NCI-H187 treated with DMSO at 0.1 percent for 48 hours (cell line): ENCODE data around the gene SLC12A8.

ENCODE experiments used
- DNase-seq: peaks from one replicate; lab custom pipeline; 2025; lab: John Stamatoyannopoulos, UW

Gene SLC12A8

DNA sequence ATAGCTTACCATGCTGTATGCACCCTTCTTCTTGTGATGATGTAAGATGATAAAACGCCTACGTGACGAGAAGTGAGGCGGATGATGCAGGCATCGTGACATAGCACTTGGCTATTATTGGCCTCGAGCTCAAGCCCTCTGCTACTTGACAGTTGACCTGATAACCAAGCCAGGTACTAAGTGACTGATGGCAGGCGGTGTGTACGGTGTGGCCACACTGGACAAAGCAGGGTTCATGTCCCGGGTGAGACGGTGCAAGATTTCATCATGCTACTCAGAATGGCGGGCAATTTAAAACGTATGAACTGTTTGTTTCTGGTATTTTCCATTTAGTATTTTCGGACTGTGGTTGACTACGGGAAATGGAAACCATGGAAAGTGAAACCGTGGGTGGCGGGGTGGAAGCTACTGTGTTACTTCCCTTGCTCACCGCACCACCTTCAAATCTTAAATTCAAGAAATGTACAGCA lies 57.7 kb downstream of the SLC12A8 start:
- DNase-seq: no peak

DNA sequence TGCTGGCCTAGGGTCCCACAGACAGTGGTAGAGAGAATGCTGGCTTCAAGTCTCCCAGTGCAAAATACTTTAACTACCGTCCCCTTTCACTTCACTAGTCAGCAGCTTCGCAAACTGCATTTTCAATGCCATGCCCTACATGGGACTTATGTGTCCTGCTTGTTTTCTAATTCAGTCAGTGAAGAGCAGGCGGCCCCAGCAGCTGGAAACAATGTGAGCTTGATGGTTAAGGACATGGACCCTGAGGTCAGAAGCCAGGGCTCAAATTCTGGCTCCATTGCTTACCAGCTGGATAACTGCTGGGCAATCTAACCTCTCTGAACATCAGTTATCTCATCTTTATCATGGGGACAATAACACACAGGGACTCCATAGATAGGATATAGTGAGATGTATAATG lies 58.4 kb downstream of the SLC12A8 start:
- DNase-seq: no peak

DNA sequence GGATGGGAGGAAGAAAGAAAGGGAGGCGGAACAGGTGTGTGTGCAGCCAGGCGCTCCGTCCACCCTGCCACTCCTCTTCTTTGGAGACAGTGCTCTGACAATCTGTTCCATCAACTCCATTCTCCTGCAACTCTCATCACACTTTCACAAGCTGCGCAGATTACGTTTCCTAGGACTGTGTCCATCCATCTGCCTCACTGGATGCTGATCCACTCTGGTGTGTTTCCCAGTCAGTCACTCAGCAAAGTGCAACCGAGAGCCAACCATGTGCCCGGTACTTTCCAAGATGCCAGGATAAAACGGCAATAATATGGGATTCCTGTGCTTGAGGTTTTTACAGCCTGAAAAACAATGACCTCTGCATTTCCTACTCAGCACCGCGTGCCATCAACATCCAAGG lies 59.6 kb downstream of the SLC12A8 start:
- DNase-seq: no peak

DNA sequence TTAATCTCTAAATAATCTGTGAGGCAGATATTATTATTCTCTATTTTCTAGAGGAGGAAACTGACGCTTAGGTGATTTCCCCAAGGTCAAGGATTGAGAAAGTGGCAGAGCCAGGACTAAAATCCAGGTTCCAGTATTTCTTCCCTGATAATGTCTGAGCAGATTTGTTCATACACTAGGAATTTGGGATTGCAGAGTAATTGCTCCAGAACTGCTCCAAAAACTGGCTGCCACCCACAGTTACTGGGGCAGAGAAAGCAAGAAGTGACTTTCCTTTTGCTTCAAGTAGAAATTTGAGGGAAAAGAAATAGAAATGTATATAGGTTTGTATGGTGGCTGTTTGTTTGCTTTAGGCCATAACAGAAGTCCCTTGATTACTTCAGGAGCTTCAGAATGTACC lies 60.6 kb downstream of the SLC12A8 start:
- no peak for DNase-seq

DNA sequence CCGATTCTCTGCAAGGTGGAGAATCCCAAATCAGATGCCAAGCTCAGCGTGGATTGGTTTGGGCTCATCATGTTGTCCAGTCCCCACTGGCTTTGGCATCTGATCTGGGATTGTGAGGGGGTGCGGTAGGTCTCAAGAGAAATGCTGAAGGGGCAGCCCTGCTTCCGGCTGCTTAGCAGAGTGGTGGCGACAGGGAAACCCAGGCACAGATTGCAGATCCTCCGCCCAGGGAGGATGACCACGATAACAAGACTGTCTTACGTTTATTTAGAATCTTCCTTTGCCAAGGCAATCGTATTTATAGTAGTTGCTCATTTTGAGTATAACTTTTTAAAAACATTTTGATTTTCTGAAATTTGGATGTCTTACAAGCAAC lies 61.1 kb downstream of the SLC12A8 start:
- no peak for DNase-seq

DNA sequence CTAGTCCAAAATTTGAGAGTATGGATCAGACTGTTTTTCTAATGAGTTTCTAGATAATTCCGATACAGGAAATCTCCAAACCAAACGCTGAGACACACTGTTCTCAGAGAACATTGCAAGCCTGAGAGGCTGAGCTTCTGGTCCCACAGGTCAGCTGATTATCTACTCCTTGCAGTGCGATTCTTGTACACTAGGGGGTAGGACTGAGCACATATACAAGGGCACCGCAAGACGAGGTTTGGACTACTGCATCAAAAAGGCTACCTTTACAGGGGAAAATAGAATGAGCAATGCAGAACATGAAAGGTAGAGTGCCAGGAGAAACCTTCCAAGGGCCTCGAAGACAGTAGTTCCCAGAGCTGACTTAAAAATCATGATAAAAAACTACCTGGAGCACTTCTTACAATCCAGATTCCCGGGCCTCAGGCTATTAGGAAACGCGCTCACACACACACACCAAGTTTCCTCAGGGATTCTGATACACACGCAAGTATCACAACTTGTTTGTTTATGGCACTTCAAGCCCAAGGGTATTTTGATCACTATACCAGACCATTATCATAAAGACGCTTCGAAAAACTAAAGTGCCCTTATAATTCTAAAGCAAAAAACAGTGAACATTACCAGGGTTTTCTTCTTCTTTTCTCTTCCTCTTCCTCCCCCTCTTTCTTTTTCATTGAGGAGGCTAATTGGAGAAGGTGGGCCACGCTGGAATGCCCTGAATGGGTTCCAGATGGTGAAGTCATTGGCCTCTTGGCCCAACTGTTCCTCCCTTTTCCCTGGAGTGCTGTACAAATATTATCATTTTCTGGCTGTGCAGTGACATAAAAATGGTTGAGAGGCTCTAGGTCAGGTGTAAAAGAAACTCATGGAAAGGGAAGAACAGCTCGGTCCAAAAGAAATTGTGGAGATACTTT lies 61.8 kb downstream of the SLC12A8 start:
- no peak for DNase-seq

DNA sequence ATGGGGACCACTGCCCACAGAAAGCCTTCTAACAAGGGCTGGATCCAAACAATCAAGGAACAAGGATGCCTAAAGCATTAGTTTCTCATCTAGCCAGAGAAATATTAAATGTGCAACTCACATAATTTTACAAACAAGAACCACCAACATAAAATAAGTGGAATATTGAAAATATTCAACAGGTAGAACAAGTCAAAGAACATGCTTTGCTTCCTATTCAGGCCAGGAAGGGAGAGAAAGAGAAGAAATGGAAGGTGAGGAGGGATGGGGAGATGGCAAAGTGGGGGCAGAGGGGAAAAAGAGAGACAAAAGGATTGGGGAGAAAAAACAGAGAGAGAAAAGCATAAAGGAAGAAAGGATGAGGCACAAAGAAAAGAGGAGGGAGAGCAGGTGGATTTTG lies 63.1 kb downstream of the SLC12A8 start:
- DNase-seq: no peak

DNA sequence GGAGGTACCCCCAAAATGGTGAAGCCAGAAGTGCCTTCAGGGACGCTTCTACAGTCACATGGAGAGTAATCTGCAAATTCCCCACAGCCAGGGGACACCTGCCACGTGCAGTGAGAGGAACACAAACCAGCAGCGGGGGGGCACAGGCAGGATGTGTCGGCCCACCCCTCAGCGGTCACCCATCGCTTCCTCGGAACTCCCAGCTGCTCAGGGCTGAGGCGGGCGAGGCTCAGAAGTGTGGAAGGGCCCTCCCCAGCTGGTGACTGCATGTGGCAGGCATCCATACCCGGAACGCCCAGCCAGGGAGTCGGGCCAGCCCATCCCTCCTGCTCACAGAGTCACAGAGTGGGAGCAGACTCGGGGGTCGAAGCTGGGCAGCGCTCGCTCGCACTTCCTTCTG lies 63.7 kb downstream of the SLC12A8 start:
- no peak for DNase-seq

DNA sequence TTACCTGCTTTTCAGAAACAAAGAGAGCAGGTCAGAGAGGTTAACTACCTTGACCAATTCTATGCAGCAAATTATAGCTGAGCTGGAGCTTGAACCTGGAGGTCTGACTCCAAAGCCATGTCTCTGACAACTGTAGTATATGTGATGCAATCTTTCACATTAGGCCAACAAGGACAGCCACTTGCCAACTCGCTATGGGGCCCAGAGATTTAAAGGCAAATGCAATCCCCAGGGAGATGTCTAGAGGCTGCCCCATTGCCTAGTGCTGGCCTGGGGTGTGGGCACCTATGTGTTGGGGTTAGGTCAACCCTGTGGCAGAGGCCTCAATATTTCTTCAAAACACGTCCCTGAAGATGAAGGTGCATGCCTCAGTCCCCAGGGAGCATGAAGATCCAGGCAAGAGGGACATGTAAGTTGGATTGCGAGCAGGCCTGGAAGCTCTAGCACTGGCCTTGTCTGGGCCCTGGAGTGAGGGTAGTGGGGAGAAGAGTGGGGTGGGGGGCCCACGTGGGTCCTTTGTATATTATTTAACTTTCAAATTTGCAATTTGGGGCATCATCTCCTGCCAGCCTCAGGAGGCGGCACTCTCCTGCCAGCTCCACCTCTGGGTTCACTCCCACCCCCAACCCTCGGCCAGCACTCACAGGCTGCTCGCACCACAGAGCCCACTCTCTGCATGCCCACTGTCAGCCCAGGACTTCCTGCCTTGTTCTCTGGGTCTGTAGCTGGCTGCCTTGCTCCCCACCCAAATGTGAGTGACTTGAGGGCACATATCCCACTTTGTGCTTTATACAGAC lies 64.3 kb downstream of the SLC12A8 start:
- no peak for DNase-seq

DNA sequence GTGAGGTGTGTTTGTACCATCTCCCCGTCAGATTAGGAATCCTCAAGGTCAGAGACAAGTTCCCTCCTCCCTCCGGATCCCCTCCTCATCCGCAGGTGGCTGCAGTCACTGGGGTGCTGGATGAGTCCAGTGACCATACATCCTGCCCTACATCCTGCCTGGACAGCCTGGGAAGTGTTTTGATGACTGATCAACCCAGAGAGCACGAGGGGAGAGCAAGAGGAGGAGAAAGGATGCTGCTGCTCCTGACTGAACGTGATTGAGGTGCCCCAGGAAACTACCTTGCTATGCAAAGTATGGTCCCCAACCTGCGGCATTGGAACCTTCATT lies 65.1 kb downstream of the SLC12A8 start:
- no peak for DNase-seq

DNA sequence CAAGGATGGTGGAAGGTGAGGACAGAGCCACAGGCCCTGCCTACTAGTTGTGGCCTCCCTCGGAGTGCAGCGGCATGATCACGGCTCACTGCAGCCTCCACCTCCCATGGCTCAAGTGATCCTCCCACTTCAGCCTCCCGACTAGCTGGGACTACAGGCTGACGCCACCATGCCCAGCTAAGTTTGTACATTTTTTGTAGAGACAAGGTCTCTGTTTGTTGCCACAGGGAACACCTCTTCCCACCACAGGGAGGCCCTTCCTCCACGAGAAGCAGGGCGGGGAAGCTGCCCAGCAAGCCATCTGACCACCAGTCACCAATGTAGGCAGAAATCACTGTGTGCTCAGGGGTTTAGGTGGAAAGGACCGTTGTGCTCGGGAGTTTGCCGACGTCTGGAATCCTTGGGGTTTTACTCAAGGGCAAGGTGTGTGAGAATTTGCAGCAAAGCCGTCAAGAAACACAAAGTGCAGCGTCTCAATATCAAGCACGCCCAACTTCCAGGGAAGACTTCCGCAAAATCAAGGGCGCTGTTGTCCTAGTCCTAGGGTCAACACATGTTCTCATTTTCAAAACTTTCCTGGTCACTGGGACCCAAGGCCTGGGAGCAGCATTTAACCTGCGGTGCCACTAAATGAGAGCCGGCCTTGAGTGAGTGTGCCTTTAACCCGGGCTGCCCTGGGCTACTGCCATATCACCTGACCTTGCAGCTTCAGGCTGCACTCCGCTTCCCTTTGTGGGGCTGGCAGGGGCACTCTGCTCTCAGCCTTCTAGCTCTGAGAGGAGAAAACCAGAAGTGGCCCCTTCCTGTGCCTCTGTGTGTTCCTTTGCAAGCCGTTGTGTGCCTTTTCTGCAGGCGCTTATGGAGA lies 65.7 kb downstream of the SLC12A8 start:
- no peak for DNase-seq

DNA sequence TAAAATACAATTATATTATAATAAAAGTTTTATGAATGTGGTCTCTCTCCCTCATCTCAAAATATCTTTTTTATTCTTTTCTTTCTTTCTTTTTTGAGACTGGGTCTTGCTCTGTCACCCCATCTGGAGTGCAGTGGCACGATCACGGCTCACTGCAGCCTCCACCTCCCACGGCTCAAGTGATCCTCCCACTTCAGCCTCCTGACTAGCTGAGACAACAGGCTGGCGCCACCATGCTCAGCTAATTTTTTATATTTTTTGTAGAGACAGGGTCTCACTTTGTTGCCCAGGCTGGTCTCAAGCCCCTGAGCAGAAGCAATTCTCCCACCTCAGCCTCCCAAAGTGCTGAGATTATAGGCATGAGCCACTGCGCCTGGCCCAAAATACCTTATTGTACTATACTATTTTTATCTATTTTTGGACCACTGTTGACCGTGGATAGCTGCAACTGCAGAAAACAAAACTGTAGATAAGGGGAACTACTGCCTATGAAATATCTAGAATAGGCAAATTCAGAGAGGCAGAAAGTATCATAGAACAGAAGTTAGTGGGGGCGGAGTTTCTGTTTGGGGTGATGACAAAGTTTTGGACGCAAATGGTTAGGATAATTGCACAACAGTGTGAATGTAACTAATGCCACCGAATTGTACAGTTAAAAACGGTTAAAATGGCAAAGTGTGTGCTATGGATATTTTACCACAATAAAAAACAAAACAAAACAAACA lies 66.6 kb downstream of the SLC12A8 start:
- DNase-seq: no peak

DNA sequence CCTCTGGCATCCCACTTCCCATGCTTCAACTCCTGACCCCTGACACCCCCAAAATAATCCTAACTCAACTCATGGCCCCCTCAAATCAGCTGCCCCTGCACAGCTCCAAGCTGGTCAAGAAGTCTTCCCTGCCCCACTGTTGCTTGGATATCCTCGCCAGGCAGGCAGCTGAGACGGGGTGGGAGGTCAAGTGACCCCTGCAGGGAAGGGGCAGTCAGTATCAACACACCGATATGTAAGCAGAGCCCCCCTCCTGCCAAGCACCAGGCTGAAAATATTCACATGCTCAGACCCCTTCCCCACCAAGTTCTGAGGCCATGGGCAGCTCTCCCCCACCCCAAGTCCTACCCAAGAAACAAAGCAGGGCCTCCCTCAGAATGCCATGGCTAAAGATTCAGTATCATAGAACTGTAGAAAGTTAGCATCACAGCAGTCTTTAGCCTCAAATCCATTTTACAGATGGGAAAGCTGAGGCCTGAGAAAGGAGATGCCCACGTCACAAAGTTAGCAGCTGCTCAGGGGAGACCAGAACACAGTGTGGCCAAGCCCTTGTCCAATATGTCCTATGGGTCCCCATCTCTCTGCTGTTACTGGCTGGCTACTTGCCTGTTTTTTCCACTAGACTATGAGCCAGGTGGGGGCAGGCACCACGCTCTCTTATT lies 67.8 kb downstream of the SLC12A8 start:
- DNase-seq: no peak

DNA sequence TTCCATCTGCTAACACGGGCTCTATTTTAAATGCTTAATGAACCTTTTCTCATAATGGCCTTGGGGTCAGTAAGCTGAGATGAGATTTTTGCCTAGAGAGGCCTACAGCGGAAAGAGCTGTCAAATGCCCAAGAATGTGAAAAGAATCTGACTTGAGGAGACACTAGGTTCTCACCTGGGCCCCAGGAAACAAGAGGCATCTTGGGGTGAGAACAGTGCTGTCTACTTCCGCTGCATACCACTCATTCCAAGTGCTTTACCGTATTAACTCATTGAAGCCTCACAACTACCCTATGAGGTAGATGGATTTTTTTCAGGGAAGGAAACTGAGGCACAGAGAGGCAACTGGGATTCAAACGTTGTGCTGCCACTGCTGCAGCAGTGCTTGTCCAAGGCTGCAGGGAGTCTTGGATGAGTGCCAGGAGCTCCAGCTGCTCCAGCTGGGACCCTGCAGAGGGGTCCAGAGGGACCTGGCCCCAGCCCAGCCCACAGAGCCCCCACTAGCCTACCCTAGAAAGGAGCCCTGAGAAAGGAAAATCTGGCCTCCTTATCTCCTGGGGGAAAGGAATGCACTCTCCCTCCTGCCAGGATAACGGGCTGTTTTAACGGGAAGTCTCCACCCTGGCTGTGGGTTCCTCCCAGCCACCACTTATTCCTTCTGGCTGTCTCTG lies 68.4 kb downstream of the SLC12A8 start:
- DNase-seq: no peak

DNA sequence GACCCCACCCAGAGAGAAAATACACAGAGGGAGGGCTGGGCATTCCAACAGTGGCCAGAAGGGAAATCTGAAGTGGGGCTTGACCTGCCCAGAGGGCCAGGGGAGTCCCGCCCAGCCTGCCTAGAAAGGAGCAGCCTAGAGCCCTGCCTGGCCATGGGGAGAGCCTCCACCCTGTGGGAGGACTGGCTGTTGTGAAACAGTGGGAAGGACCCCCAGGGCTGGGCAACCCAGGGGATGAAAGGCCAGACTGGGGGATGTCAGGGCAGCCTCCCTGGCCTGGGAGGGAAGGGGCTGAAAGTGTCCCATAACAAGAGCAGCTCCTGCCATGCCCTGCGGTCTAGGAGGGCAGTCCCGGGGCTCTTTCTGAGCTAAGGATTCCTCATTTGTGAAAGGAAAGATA lies 69.0 kb downstream of the SLC12A8 start:
- no peak for DNase-seq

DNA sequence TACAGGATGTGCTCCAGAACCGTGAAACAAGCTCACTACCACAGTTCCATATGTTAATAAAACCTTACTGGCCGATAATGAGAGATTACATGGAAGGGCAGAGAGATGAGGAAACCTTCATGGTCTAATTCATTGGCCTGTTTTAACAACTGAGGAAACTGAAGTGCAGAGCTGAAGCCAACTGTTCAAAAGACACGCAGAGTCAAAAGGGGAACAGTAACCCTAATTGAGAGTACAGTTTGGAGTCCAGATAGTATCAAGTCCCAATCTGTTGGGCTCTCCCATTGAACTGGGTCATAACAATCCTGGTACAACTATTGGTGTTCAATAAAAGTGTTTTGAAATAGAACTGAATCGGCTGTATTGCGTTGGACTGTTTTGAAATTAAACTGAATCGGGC lies 69.6 kb downstream of the SLC12A8 start:
- no peak for DNase-seq

DNA sequence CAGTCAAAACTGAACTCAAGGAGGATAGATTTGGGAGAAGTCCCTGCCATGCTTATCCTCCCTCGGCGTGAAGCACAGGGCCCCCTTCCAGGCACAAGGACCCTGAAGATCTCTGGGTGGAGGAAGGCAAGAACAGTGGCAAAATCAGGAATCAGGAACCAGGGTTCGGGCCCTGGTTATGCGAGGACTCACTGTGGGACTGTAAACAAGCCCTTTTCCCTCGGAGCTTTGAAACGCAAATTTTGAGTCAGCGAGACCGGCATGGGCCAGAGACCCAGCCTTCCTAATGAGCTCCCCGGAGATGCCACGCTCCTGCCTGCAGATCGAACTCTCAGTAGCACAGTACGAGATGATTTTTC lies 70.1 kb downstream of the SLC12A8 start:
- DNase-seq: no peak

DNA sequence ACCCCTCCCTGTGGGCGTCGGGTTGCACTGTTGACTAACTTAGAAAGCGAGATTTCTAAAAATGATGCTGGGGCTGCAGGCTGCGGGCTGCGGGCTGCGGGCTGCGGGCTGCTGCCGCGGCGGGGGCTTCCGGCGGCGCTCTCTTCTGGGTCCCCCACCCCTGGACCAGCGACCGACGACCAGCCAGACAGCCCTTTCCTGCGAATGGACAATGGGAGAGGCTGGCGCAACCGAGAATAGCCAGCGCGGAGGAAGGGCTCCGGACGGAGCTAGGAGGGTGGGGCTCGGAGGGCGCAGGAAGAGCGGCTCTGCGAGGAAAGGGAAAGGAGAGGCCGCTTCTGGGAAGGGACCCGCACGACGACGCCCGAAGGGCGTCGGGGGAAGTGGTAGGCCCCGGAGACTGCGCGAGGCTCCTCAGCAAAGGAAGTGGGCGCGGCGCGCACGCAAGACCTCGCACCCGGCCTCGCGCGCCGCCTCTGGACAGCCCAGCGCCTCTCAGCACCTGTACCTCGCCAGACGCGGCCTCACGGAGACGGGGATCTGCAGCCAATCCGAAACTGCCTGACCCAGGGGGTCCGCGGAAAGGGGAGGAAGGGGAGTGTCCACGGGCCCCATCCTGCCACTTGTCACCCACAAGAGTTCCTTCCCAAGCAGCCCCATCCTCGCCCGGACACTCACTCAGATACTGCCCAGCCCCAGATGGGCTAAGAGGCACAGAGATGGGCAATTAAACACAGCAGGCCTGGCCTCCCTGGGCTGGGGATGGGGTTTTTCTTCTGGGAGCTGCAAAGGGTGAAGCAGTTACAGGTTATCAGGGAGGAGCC lies 70.7 kb downstream of the SLC12A8 start:
- no peak for DNase-seq

DNA sequence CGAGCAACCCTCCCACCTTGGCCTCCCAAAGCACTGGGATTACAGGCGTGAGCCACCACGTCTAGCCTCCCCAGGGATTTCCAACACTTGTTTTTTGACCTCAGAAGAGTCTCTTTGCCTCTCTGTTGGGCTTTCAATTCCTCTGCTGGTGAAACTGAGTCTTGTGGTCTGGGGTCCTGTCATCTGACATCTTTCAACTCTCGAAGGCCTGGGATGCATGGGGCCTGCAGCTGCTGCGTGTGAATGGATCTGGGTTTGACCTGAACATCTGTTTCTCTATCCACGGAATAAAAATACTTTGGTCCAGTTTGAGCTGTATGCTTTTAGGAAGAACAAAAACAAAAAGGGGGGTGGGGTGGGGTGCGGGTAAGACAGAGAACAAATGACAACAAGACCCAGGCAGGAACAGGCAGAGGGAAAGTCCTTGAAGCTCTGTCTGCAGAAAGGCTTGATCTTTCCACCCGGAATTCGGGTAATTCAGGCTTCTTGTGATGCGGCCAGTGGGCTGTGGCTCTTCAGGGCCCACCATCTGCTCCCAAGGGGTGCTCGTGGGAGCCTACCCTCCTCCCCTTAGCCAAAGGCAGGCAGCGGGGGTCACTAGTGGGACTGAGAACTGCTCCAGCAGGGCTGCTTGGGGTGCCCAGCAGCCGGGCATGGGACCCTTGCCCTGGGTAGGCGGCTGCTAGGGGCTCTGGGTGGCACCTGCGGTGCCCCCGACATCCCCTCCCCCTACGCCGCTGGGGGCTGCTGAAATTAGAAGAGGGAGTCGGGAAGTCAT lies 71.5 kb downstream of the SLC12A8 start:
- DNase-seq: no peak
